Adipose tissue (tissue), 3 donors: ENCODE data around the gene NLRP4. TPM values are rescaled to one million over a fixed set of nuclear protein-coding genes. Genes with fewer than 3 reads are reported as not detected.

Experiments used
- polyA plus RNA-seq, 3 donors: library from polyadenylated mRNA; stranded (reverse); fragments of 200-250 nt; gene quantifications; one replicate each; pipeline ENCODE4 v1.2.3, GENCODE V29; 2013
- donor health status: healthy with polysubstance abuse.
- donor health status: Bipolar disorder and iron deficiency.
- donor health status: healthy.

The NLRP4 gene
- polyA plus RNA-seq, 3 donors, result not detected

Other genes with a start within 250 kb of the NLRP4 start
- 1 to 10 TPM; 6.8 to 9.7 (median 8.4) TPM for gene FIZ1, start 237.0 kb upstream of the NLRP4 start, polyA plus RNA-seq
- 10 to 100 TPM; 27.9 to 60.9 (median 35.5) TPM for gene ZNF524, start 236.3 kb upstream of the NLRP4 start, polyA plus RNA-seq
- gene ZNF865, start 230.9 kb upstream of the NLRP4 start, polyA plus RNA-seq, result 1 to 10 TPM; 3.8 to 6.8 (median 4.7) TPM
- gene ZNF784, start 212.0 kb upstream of the NLRP4 start, polyA plus RNA-seq, result 1 to 10 TPM; 2.6 to 7.0 (median 5.2) TPM
- gene ZNF580, start 195.5 kb upstream of the NLRP4 start, polyA plus RNA-seq, result 10 to 100 TPM; 17.9 to 41.2 (median 26.1) TPM
- 10 to 100 TPM; 14.3 to 24.5 (median 18.1) TPM for gene ZNF581, start 192.9 kb upstream of the NLRP4 start, polyA plus RNA-seq
- gene CCDC106, start 188.3 kb upstream of the NLRP4 start, polyA plus RNA-seq, result 10 to 100 TPM in 2 of 3 donors, 1 to 10 TPM in 1; 6.3 to 23.2 (median 17.8) TPM
- gene U2AF2, start 181.5 kb upstream of the NLRP4 start, polyA plus RNA-seq, result 100 to 1,000 TPM in 1 of 3 donors, 10 to 100 TPM in 2; 54.3 to 122 (median 95.0) TPM
- 100 to 1,000 TPM in 1 of 3 donors, 10 to 100 TPM in 2; 71.6 to 117 (median 89.0) TPM for gene EPN1, start 161.3 kb upstream of the NLRP4 start, polyA plus RNA-seq
- not detected for gene NLRP9, start 98.1 kb upstream of the NLRP4 start, polyA plus RNA-seq
- gene RFPL4A, start 77.4 kb upstream of the NLRP4 start, polyA plus RNA-seq, result not detected
- not detected for gene RFPL4AL1, start 67.4 kb upstream of the NLRP4 start, polyA plus RNA-seq
- under 1 TPM in 1 of 3 donors, not detected in 2; 0.03 TPM for gene NLRP11, start 4.5 kb upstream of the NLRP4 start, polyA plus RNA-seq
- gene NLRP13, start 95.8 kb downstream of the NLRP4 start, polyA plus RNA-seq, result not detected
- gene NLRP8, start 111.3 kb downstream of the NLRP4 start, polyA plus RNA-seq, result not detected
- not detected for gene NLRP5, start 150.2 kb downstream of the NLRP4 start, polyA plus RNA-seq